HepG2 (cell line): ENCODE data around the gene LAPTM4A. TPM values are rescaled to one million over a fixed set of nuclear protein-coding genes. Genes with fewer than 3 reads are reported as not detected.

Experiments
- FOXA1 ChIP-seq, 2 experiments: fragments of 450-650 bp in 1 of 2; sonication (generic) in 1 of 2; formaldehyde crosslinking in 1 of 2; IDR thresholded peaks; 2 replicates each; pipeline versions ENCODE4 v1.4.0 to v1.6.1; 2016 to 2020; ENCODE audit warnings: missing genetic modification reagents in 1 of 2
- MBD4 ChIP-seq: IDR thresholded peaks from 2 replicates; pipeline ENCODE4 v1.6.1; 2012; ENCODE audit warnings: low read length, inconsistent platforms, borderline replicate concordance
- ZKSCAN8 ChIP-seq: IDR thresholded peaks from 2 replicates; pipeline ENCODE4 v1.6.1; 2016; ENCODE audit warnings: borderline replicate concordance, missing genetic modification reagents, missing compliant biosample characterization
- ZNF614 ChIP-seq: IDR thresholded peaks from 2 replicates; pipeline ENCODE4 v1.6.1; 2018; ENCODE audit warnings: missing biosample characterization, missing genetic modification reagents, inconsistent platforms, borderline replicate concordance
- ZNF616 ChIP-seq: sonication (generic); formaldehyde crosslinking; IDR thresholded peaks from 2 replicates; pipeline ENCODE4 v1.5.0; 2020; ENCODE audit warnings: low read depth, mild to moderate bottlenecking, missing genetic modification reagents
- polyA plus RNA-seq, 8 experiments: library from polyadenylated mRNA; depleted of rRNA in 3 of 8; stranded (reverse) in 7 of 8; unstranded in 1 of 8; fragments of >200 nt; fragmentation: Illumina TruSeq in 4 of 8; extraction: Trizol in 4 of 8; gene quantifications; 2 replicates each; pipeline versions ENCODE4 v1.2.1 to v1.2.3, GENCODE V29; 2011 to 2016; ENCODE audit warnings: low read depth in 4 of 8, missing spikeins in 1 of 8, mixed read lengths in 1 of 8; ENCODE audit not compliant: insufficient read depth in 1 of 8
- total RNA-seq, 5 experiments: library from RNA; depleted of rRNA; stranded (reverse); fragments of >200 nt; fragmentation: Illumina TruSeq; extraction: Trizol; gene quantifications; 2 replicates each; pipeline ENCODE4 v1.2.3, GENCODE V29; 2016; ENCODE audit warnings: low read depth in 1 of 5
- TF ChIP-seq, protein P1 (sequence below): sonication (generic); formaldehyde crosslinking; IDR thresholded peaks from one replicate; pipeline ENCODE4 v1.5.1; 2020; ENCODE audit warnings: mild to moderate bottlenecking, missing genetic modification reagents; ENCODE audit errors: not compliant biosample characterization
- TF ChIP-seq, protein P2 (sequence below): sonication (generic); formaldehyde crosslinking; IDR thresholded peaks from 2 replicates; pipeline ENCODE4 v1.8.0; 2022; ENCODE audit warnings: missing genetic modification reagents, mild to moderate bottlenecking, borderline replicate concordance
- TF ChIP-seq, protein P3 (sequence below): sonication (generic); formaldehyde crosslinking; IDR thresholded peaks from 2 replicates; pipeline ENCODE4; 2020; ENCODE audit warnings: missing genetic modification reagents, mild to moderate bottlenecking, borderline replicate concordance
- TF ChIP-seq, protein P4 (sequence below): sonication (generic); formaldehyde crosslinking; IDR thresholded peaks from 2 replicates; pipeline ENCODE4 v1.4.0; 2020; ENCODE audit warnings: mild to moderate bottlenecking, missing genetic modification reagents
- TF ChIP-seq, protein P5 (sequence below): sonication (generic); formaldehyde crosslinking; IDR thresholded peaks from 2 replicates; pipeline ENCODE4 v1.4.0; 2020; ENCODE audit warnings: missing genetic modification reagents
- TF ChIP-seq, protein P6 (sequence below): sonication (generic); formaldehyde crosslinking; conservative IDR thresholded peaks from 2 replicates; pipeline ENCODE4 v1.8.1; 2023; ENCODE audit warnings: missing genetic modification reagents

The LAPTM4A gene
- total and polyA plus RNA-seq, 2 of the 13 experiments (the other 11 are each of a cell fraction or from before 2014, with no cell fraction given): 116 to 558 TPM

DNA sequence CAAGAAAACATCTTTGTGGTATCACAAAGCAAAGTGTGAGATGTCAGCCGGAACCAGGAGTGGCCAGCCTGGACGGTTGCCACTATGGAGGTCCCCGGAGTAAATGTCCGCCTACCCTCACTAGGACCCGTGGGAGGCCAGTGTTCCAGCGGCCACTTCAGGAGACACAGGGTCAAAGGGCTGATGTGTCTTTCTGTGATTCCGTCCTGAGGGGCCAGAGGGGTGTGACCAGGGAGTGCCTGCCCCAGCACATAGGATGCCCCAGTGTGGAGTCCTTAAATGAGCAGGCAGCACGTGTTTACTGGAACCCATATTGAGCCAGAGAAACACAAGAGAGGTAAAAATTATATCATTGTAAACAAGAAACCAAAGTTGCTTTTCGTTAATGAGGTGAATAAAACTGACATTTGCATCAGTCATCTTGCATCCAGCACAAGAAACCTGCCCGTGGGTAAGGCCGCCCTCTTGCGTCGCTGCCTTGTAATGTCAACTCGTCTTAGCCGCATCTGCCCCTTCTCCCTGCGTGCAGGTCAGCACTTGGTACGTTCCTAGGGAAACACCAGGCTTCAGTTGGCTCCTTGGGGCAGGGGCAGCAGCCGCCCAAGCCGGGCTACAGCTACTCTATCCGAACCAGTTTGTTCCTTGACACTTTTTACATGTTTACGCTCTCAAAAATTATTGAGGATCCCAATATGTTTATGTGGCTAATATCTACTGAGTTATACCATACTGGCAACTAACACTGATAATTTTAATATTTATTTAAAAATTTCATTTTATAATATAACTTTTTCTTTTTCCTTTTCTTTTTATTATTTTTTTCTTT is 46.7 kb upstream of the LAPTM4A start (continued):
- TF ChIP-seq, protein P1, sequence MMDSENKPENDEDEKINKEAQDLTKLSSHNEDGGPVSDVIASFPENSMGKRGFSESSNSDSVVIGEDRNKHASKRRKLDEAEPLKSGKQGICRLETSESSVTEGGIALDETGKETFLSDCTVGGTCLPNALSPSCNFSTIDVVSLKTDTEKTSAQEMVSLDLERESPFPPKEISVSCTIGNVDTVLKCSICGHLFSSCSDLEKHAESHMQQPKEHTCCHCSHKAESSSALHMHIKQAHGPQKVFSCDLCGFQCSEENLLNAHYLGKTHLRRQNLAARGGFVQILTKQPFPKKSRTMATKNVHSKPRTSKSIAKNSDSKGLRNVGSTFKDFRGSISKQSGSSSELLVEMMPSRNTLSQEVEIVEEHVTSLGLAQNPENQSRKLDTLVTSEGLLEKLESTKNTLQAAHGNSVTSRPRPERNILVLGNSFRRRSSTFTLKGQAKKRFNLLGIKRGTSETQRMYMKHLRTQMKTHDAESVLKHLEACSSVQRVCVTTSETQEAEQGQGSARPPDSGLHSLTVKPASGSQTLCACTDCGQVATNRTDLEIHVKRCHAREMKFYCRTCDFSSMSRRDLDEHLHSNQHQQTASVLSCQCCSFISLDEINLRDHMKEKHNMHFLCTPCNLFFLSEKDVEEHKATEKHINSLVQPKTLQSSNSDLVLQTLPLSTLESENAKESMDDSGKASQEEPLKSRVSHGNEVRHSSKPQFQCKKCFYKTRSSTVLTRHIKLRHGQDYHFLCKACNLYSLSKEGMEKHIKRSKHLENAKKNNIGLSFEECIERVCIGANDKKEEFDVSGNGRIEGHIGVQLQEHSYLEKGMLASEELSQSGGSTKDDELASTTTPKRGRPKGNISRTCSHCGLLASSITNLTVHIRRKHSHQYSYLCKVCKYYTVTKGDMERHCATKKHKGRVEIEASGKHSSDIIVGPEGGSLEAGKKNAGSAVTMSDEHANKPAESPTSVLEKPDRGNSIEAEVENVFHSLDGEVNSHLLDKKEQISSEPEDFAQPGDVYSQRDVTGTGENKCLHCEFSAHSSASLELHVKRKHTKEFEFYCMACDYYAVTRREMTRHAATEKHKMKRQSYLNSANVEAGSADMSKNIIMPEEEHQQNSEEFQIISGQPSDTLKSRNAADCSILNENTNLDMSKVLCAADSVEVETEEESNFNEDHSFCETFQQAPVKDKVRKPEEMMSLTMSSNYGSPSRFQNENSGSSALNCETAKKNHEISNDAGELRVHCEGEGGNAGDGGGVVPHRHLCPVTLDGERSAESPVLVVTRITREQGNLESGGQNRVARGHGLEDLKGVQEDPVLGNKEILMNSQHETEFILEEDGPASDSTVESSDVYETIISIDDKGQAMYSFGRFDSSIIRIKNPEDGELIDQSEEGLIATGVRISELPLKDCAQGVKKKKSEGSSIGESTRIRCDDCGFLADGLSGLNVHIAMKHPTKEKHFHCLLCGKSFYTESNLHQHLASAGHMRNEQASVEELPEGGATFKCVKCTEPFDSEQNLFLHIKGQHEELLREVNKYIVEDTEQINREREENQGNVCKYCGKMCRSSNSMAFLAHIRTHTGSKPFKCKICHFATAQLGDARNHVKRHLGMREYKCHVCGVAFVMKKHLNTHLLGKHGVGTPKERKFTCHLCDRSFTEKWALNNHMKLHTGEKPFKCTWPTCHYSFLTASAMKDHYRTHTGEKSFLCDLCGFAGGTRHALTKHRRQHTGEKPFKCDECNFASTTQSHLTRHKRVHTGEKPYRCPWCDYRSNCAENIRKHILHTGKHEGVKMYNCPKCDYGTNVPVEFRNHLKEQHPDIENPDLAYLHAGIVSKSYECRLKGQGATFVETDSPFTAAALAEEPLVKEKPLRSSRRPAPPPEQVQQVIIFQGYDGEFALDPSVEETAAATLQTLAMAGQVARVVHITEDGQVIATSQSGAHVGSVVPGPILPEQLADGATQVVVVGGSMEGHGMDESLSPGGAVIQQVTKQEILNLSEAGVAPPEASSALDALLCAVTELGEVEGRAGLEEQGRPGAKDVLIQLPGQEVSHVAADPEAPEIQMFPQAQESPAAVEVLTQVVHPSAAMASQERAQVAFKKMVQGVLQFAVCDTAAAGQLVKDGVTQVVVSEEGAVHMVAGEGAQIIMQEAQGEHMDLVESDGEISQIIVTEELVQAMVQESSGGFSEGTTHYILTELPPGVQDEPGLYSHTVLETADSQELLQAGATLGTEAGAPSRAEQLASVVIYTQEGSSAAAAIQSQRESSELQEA (CRISPR knock-in tag): no peak
- TF ChIP-seq ZKSCAN8 (no peak), FOXA1 (IDR thresholded peaks at IDR 0.05) (no peak), FOXA1 (CRISPR knock-in tag; IDR thresholded peaks at IDR 0.05) (peak; percentile 94), MBD4 (no peak), ZNF616 (CRISPR knock-in tag) (no peak), ZNF614 (CRISPR knock-in tag) (0 out of 2 replicates have a peak, but pooled peaks have one; percentile 69)
- TF ChIP-seq, protein P2, sequence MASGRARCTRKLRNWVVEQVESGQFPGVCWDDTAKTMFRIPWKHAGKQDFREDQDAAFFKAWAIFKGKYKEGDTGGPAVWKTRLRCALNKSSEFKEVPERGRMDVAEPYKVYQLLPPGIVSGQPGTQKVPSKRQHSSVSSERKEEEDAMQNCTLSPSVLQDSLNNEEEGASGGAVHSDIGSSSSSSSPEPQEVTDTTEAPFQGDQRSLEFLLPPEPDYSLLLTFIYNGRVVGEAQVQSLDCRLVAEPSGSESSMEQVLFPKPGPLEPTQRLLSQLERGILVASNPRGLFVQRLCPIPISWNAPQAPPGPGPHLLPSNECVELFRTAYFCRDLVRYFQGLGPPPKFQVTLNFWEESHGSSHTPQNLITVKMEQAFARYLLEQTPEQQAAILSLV (CRISPR knock-in tag): no peak
- TF ChIP-seq, protein P3, sequence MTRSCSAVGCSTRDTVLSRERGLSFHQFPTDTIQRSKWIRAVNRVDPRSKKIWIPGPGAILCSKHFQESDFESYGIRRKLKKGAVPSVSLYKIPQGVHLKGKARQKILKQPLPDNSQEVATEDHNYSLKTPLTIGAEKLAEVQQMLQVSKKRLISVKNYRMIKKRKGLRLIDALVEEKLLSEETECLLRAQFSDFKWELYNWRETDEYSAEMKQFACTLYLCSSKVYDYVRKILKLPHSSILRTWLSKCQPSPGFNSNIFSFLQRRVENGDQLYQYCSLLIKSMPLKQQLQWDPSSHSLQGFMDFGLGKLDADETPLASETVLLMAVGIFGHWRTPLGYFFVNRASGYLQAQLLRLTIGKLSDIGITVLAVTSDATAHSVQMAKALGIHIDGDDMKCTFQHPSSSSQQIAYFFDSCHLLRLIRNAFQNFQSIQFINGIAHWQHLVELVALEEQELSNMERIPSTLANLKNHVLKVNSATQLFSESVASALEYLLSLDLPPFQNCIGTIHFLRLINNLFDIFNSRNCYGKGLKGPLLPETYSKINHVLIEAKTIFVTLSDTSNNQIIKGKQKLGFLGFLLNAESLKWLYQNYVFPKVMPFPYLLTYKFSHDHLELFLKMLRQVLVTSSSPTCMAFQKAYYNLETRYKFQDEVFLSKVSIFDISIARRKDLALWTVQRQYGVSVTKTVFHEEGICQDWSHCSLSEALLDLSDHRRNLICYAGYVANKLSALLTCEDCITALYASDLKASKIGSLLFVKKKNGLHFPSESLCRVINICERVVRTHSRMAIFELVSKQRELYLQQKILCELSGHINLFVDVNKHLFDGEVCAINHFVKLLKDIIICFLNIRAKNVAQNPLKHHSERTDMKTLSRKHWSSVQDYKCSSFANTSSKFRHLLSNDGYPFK: no peak
- TF ChIP-seq, protein P4, sequence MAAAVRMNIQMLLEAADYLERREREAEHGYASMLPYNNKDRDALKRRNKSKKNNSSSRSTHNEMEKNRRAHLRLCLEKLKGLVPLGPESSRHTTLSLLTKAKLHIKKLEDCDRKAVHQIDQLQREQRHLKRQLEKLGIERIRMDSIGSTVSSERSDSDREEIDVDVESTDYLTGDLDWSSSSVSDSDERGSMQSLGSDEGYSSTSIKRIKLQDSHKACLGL (CRISPR knock-in tag): no peak
- TF ChIP-seq, protein P5, sequence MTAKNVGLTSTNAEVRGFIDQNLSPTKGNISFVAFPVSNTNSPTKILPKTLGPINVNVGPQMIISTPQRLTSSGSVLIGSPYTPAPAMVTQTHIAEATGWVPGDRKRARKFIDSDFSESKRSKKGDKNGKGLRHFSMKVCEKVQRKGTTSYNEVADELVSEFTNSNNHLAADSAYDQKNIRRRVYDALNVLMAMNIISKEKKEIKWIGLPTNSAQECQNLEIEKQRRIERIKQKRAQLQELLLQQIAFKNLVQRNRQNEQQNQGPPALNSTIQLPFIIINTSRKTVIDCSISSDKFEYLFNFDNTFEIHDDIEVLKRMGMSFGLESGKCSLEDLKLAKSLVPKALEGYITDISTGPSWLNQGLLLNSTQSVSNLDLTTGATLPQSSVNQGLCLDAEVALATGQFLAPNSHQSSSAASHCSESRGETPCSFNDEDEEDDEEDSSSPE (CRISPR knock-in tag): no peak
- TF ChIP-seq, protein P6, sequence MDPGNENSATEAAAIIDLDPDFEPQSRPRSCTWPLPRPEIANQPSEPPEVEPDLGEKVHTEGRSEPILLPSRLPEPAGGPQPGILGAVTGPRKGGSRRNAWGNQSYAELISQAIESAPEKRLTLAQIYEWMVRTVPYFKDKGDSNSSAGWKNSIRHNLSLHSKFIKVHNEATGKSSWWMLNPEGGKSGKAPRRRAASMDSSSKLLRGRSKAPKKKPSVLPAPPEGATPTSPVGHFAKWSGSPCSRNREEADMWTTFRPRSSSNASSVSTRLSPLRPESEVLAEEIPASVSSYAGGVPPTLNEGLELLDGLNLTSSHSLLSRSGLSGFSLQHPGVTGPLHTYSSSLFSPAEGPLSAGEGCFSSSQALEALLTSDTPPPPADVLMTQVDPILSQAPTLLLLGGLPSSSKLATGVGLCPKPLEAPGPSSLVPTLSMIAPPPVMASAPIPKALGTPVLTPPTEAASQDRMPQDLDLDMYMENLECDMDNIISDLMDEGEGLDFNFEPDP (CRISPR knock-in tag): no peak
